ENCODE data around the gene SRCIN1.

SRCIN1 gene

DNA sequence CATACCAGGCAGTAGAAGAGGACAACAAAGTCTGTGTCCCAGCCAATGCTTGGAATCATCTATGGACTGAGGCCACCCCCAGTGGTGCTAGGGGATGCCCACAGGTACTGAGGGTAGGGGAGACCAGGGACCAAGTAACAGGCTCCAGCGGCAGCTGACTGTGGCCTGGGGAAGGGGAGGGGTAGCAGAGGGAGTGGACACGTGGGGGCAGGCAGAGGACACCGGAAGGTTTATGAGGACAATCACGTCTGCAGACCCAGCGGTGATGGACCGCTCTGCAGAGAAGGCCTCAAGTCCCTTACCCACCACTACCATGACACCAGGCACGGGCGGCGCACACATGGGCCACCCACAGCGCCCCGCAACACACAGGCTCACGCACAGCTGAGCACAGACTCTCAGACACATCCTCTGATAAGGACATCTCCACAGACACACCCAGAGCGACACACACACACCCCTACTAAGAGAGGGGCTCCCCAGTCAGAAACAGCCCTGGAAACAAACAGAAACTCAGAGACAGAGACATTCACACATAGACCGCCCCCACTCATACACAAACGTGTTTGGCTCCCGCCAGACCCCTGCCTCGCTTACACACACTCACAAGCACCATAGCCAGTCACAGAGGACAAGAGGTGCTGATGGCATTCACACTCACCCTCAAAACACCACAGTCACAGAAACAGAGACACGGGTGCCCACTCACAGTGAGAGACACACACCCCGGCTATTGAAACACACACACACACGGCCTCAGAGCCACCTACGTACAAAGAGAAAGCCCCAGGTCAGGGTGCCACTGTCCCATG, 35.8 kb downstream of the SRCIN1 start:
- Histone ChIP-seq H2BK15ac (ENCODE audit: low read depth, poor library complexity, severe bottlenecking) (no peak overlapping the region), H3K4me1 (ENCODE audit: control insufficient read depth, insufficient read depth, low read depth, low read length) (peaks cover 12% of the 10 kb centered on the region), H2BK120ac (ENCODE audit: low read depth, low read length) (no peak overlapping the region), H3K14ac (ENCODE audit: low read length in 2 of 2) (no peak overlapping the region), H3K36me3 (ENCODE audit: control insufficient read depth in 1 of 2, insufficient read depth in 2 of 2, low read depth in 1 of 2, low read length in 2 of 2) (no peaks in the 10 kb centered on the region), H4K8ac (ENCODE audit: low read length) (no peak overlapping the region), H3K18ac (ENCODE audit: low read depth in 1 of 2, low read length in 2 of 2) (no peak overlapping the region), H2BK5ac (ENCODE audit: low read depth, low read length, poor library complexity, severe bottlenecking) (no peak overlapping the region), H3K9me3 (ENCODE audit: control insufficient read depth, low read length) (no peaks in the 10 kb centered on the region), H3K27ac (ENCODE audit: low read length, poor library complexity, severe bottlenecking) (no peak overlapping the region), H3K4ac (ENCODE audit: low read depth in 1 of 2, low read length in 2 of 2) (no peak overlapping the region), H2AFZ (ENCODE audit: low read depth, low read length) (no peak overlapping the region), H3K4me2 (ENCODE audit: low read length, poor library complexity, severe bottlenecking) (no peak overlapping the region), H2AK5ac (ENCODE audit: low read length, severe bottlenecking) (no peak overlapping the region), H3K23ac (ENCODE audit: low read length in 2 of 2) (no peak overlapping the region), H4K91ac (ENCODE audit: low read length) (no peak overlapping the region), H3K79me1 (replicated peaks; ENCODE audit: low read length, poor library complexity, severe bottlenecking) (no peaks in the 10 kb centered on the region), H3K9ac (ENCODE audit: low read length) (no peak overlapping the region), H3K4me3 (ENCODE audit: insufficient read depth in 1 of 2, low read depth in 1 of 2, low read length in 2 of 2) (no peak overlapping the region), H3K27me3 (ENCODE audit: control insufficient read depth in 1 of 2, insufficient read depth in 1 of 2, low read length in 2 of 2) (peaks cover 91 to 93% of the 10 kb centered on the region in 2 experiments), H2BK12ac (ENCODE audit: low read length in 2 of 2) (no peak overlapping the region)
- 83% methylated on average over 20 of the region's 21 CpGs for WGBS
- no peak for DNase-seq

- peaks cover 90 to 93% of the 10 kb centered on the region in 2 experiments for H3K27me3 ChIP-seq (ENCODE audit: control insufficient read depth in 1 of 2, insufficient read depth in 1 of 2, low read length in 2 of 2)
- no peak overlapping the region for H4K8ac ChIP-seq (ENCODE audit: low read length)
- no peaks in the 10 kb centered on the region for H3K36me3 ChIP-seq (ENCODE audit: control insufficient read depth in 1 of 2, insufficient read depth in 2 of 2, low read depth in 1 of 2, low read length in 2 of 2)
- no peak overlapping the region for H2AK5ac ChIP-seq (ENCODE audit: low read length, severe bottlenecking)
- no peak overlapping the region for H3K4ac ChIP-seq (ENCODE audit: low read depth in 1 of 2, low read length in 2 of 2)
- H3K18ac ChIP-seq (ENCODE audit: low read depth in 1 of 2, low read length in 2 of 2) = no peak overlapping the region
- H3K4me1 ChIP-seq (ENCODE audit: control insufficient read depth, insufficient read depth, low read depth, low read length) = peaks cover 12% of the 10 kb centered on the region
- DNase-seq = no peak
- no peak overlapping the region for H3K4me2 ChIP-seq (ENCODE audit: low read length, poor library complexity, severe bottlenecking)
- no peak overlapping the region for H2BK15ac ChIP-seq (ENCODE audit: low read depth, poor library complexity, severe bottlenecking)
- H2BK120ac ChIP-seq (ENCODE audit: low read depth, low read length) = no peak overlapping the region
- no peak overlapping the region for H3K27ac ChIP-seq (ENCODE audit: low read length, poor library complexity, severe bottlenecking)
- H3K4me3 ChIP-seq (ENCODE audit: insufficient read depth in 1 of 2, low read depth in 1 of 2, low read length in 2 of 2) = no peak overlapping the region
- no peak overlapping the region for H3K9ac ChIP-seq (ENCODE audit: low read length)
- no peak overlapping the region for H3K14ac ChIP-seq (ENCODE audit: low read length in 2 of 2)
- H4K91ac ChIP-seq (ENCODE audit: low read length) = no peak overlapping the region
- no peaks in the 10 kb centered on the region for H3K9me3 ChIP-seq (ENCODE audit: control insufficient read depth, low read length)
- 64% methylated on average over 6 of the region's 9 CpGs for WGBS
- H2BK12ac ChIP-seq (ENCODE audit: low read length in 2 of 2) = no peak overlapping the region
- no peak overlapping the region for H2BK5ac ChIP-seq (ENCODE audit: low read depth, low read length, poor library complexity, severe bottlenecking)
- no peak overlapping the region for H2AFZ ChIP-seq (ENCODE audit: low read depth, low read length)
- no peaks in the 10 kb centered on the region for H3K79me1 ChIP-seq (replicated peaks; ENCODE audit: low read length, poor library complexity, severe bottlenecking)
- H3K23ac ChIP-seq (ENCODE audit: low read length in 2 of 2) = no peak overlapping the region
Observed at GRCh38 chr17:38568845-38569510, 36.8 kb downstream of the SRCIN1 start.

DNA sequence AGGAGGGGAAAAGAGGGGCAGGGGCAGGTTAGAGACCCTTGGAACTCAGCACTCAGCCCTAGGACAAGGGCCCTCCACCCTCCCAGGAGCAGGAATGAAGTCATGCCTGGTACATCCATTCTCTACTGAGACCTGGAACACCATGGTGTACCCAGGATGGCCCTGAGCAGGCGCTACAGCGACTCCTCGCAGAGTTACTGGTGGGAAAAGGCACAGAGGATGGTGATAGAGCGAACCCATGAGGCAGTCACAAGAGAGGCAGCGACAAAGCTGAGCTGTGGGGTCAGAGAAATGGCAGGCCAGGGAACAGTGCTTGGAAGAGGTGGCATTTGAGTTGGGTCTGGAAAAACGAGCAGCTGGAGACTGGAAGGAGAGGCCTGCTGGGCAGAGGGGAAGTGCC, 37.5 kb downstream of the SRCIN1 start:
- H2BK5ac ChIP-seq (ENCODE audit: low read depth, low read length, poor library complexity, severe bottlenecking) = no peak overlapping the region
- H3K4ac ChIP-seq (ENCODE audit: low read depth in 1 of 2, low read length in 2 of 2) = no peak overlapping the region
- H3K36me3 ChIP-seq (ENCODE audit: control insufficient read depth in 1 of 2, insufficient read depth in 2 of 2, low read depth in 1 of 2, low read length in 2 of 2) = no peaks in the 10 kb centered on the region
- no peak overlapping the region for H2AFZ ChIP-seq (ENCODE audit: low read depth, low read length)
- no peak overlapping the region for H3K27ac ChIP-seq (ENCODE audit: low read length, poor library complexity, severe bottlenecking)
- DNase-seq = no peak
- peaks cover 90 to 93% of the 10 kb centered on the region in 2 experiments for H3K27me3 ChIP-seq (ENCODE audit: control insufficient read depth in 1 of 2, insufficient read depth in 1 of 2, low read length in 2 of 2)
- H3K18ac ChIP-seq (ENCODE audit: low read depth in 1 of 2, low read length in 2 of 2) = no peak overlapping the region
- H3K4me3 ChIP-seq (ENCODE audit: insufficient read depth in 1 of 2, low read depth in 1 of 2, low read length in 2 of 2) = no peak overlapping the region
- no peak overlapping the region for H3K9ac ChIP-seq (ENCODE audit: low read length)
- no peak overlapping the region for H3K14ac ChIP-seq (ENCODE audit: low read length in 2 of 2)
- no peaks in the 10 kb centered on the region for H3K79me1 ChIP-seq (replicated peaks; ENCODE audit: low read length, poor library complexity, severe bottlenecking)
- no peak overlapping the region for H3K23ac ChIP-seq (ENCODE audit: low read length in 2 of 2)
- no peak overlapping the region for H2AK5ac ChIP-seq (ENCODE audit: low read length, severe bottlenecking)
- WGBS = 36% methylated on average over 6 of the region's 6 CpGs
- H2BK15ac ChIP-seq (ENCODE audit: low read depth, poor library complexity, severe bottlenecking) = no peak overlapping the region
- no peaks in the 10 kb centered on the region for H3K9me3 ChIP-seq (ENCODE audit: control insufficient read depth, low read length)
- H2BK120ac ChIP-seq (ENCODE audit: low read depth, low read length) = no peak overlapping the region
- H4K8ac ChIP-seq (ENCODE audit: low read length) = no peak overlapping the region
- H4K91ac ChIP-seq (ENCODE audit: low read length) = no peak overlapping the region
- no peak overlapping the region for H3K4me2 ChIP-seq (ENCODE audit: low read length, poor library complexity, severe bottlenecking)
- peaks cover 13% of the 10 kb centered on the region for H3K4me1 ChIP-seq (ENCODE audit: control insufficient read depth, insufficient read depth, low read depth, low read length)
- H2BK12ac ChIP-seq (ENCODE audit: low read length in 2 of 2) = no peak overlapping the region

DNA sequence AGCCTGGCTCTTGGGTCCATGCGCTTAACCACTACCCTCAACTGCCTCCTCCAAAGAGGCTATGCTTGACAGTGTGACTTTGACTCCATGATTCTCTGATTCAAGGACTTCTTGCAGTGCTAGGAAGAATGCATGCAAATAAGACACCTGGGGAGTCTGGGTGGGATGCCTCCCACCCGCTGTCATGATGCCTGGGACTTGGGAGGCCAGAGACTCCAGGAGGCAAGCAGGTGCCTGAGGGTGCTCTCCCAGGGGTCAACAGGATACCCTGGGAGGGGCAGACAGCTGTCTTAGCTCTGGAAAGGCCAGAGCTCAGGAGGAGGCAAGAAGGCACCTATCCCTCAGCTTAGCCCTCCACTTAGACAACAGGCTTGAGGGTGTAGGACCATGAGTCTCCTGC, 38.4 kb downstream of the SRCIN1 start:
- Histone ChIP-seq H2BK12ac (ENCODE audit: low read length in 2 of 2) (no peak overlapping the region), H2BK120ac (ENCODE audit: low read depth, low read length) (no peak overlapping the region), H3K18ac (ENCODE audit: low read depth in 1 of 2, low read length in 2 of 2) (no peak overlapping the region), H2AK5ac (ENCODE audit: low read length, severe bottlenecking) (no peak overlapping the region), H4K91ac (ENCODE audit: low read length) (no peak overlapping the region), H2BK15ac (ENCODE audit: low read depth, poor library complexity, severe bottlenecking) (no peak overlapping the region), H2AFZ (ENCODE audit: low read depth, low read length) (no peak overlapping the region), H4K8ac (ENCODE audit: low read length) (no peak overlapping the region), H3K4me3 (ENCODE audit: insufficient read depth in 1 of 2, low read depth in 1 of 2, low read length in 2 of 2) (no peak overlapping the region), H3K27me3 (ENCODE audit: control insufficient read depth in 1 of 2, insufficient read depth in 1 of 2, low read length in 2 of 2) (peaks cover 93 to 97% of the 10 kb centered on the region in 2 experiments), H3K9me3 (ENCODE audit: control insufficient read depth, low read length) (no peaks in the 10 kb centered on the region), H3K23ac (ENCODE audit: low read length in 2 of 2) (no peak overlapping the region), H3K4me2 (ENCODE audit: low read length, poor library complexity, severe bottlenecking) (no peak overlapping the region), H3K4ac (ENCODE audit: low read depth in 1 of 2, low read length in 2 of 2) (no peak overlapping the region), H2BK5ac (ENCODE audit: low read depth, low read length, poor library complexity, severe bottlenecking) (no peak overlapping the region), H3K9ac (ENCODE audit: low read length) (no peak overlapping the region), H3K27ac (ENCODE audit: low read length, poor library complexity, severe bottlenecking) (no peak overlapping the region), H3K36me3 (ENCODE audit: control insufficient read depth in 1 of 2, insufficient read depth in 2 of 2, low read depth in 1 of 2, low read length in 2 of 2) (no peaks in the 10 kb centered on the region), H3K14ac (ENCODE audit: low read length in 2 of 2) (no peak overlapping the region), H3K4me1 (ENCODE audit: control insufficient read depth, insufficient read depth, low read depth, low read length) (peaks cover 9% of the 10 kb centered on the region), H3K79me1 (replicated peaks; ENCODE audit: low read length, poor library complexity, severe bottlenecking) (no peaks in the 10 kb centered on the region)
- 92% methylated on average over 2 of the region's 2 CpGs for WGBS
- no peak for DNase-seq
